ENCODE measurements around the gene PKLR.
"Not testable (repeated sequence)": the region's sequence is repeated elsewhere in the genome, so short reads cannot be mapped to it uniquely, and the experiment has no call there.

PKLR gene

GRCh38 chr1:155254228-155254713 lies 47.0 kb downstream of the PKLR start:
- DNase-seq: no peak

GRCh38 chr1:155253797-155254196 lies 47.4 kb downstream of the PKLR start:
- DNase-seq: no peak

- no peak for DNase-seq
Observed at GRCh38 chr1:155253208-155253607, 48.0 kb downstream of the PKLR start.

- no peak for DNase-seq
Observed at GRCh38 chr1:155251566-155251965, 49.7 kb downstream of the PKLR start.

- DNase-seq: peak; percentile 90
Observed at GRCh38 chr1:155250633-155251449, 50.4 kb downstream of the PKLR start.

GRCh38 chr1:155250246-155250632 lies 51.0 kb downstream of the PKLR start:
- DNase-seq: no peak

- DNase-seq: no peak
Observed at GRCh38 chr1:155247667-155248553, 53.3 kb downstream of the PKLR start.

GRCh38 chr1:155246796-155247195 lies 54.4 kb downstream of the PKLR start:
- not testable (repeated sequence) for DNase-seq

GRCh38 chr1:155245163-155245524 lies 56.1 kb downstream of the PKLR start:
- no peak for DNase-seq

- peak; percentile 98 for DNase-seq
Observed at GRCh38 chr1:155244368-155245162, 56.7 kb downstream of the PKLR start.

- no peak for DNase-seq
Observed at GRCh38 chr1:155242805-155243358, 58.4 kb downstream of the PKLR start.

- no peak for DNase-seq
Observed at GRCh38 chr1:155241841-155242264, 59.4 kb downstream of the PKLR start.

- peak; percentile 76 for DNase-seq
Observed at GRCh38 chr1:155241069-155241679, 60.1 kb downstream of the PKLR start.

Data from amniotic stem cell (primary cell).